GM13976 (cell line): ENCODE data around the gene C22orf31.

Experiments used
- DNase-seq: peaks from one replicate; pipeline ENCODE4 v3.0.0; 2012; ENCODE audit warnings: low spot score
- CTCF ChIP-seq: IDR thresholded peaks from 2 replicates; pipeline ENCODE4 v1.5.1; 2012; ENCODE audit warnings: borderline replicate concordance, mild to moderate bottlenecking; ENCODE audit not compliant: insufficient read depth; ENCODE audit errors: extremely low read depth, missing control alignments, control extremely low read depth
- in situ Hi-C: fragments of 300-500 bp; cut with MboI; formaldehyde crosslinking; loops from one replicate; pipeline ENCODE4 v1.12.0; 2022; ENCODE audit warnings: low sequenced_read_pairs, mixed read lengths, inconsistent platforms; ENCODE audit not compliant: unreplicated experiment

Gene C22orf31

GRCh38 chr22:29102300-29102699, 40.7 kb upstream of the C22orf31 start:
- DNase-seq = no peak
- TF ChIP-seq CTCF = no peak
- in situ Hi-C loops = no loop called here

GRCh38 chr22:29098296-29098695, 36.7 kb upstream of the C22orf31 start:
- TF ChIP-seq CTCF = no peak
- in situ Hi-C loops = no loop called here
- no peak for DNase-seq

GRCh38 chr22:29096736-29097669, 35.4 kb upstream of the C22orf31 start:
- TF ChIP-seq CTCF = no peak
- in situ Hi-C loops = no loop called here
- no peak for DNase-seq

GRCh38 chr22:29095459-29095858, 33.8 kb upstream of the C22orf31 start:
- no peak for TF ChIP-seq CTCF
- in situ Hi-C loops = no loop called here
- no peak for DNase-seq

- no peak for TF ChIP-seq CTCF
- no peak for DNase-seq
- in situ Hi-C loops = no loop called here
Measured at GRCh38 chr22:29093501-29094300, 32.1 kb upstream of the C22orf31 start.

- DNase-seq = no peak
- in situ Hi-C loops = no loop called here
- no peak for TF ChIP-seq CTCF
Measured at GRCh38 chr22:29093030-29093429, 31.4 kb upstream of the C22orf31 start.
